A172 (cell line): ENCODE results near the gene NEURL3. TPM values are rescaled to one million over a fixed set of nuclear protein-coding genes. Genes with fewer than 3 reads are reported as not detected.
"Not testable (repeated sequence)": the region's sequence is repeated elsewhere in the genome, so short reads cannot be mapped to it uniquely, and the experiment has no call there.

Experiments used
- DNase-seq: peaks from one replicate; pipeline ENCODE4 v3.0.0-alpha.2; 2015; ENCODE audit warnings: low spot score
- total RNA-seq: library from RNA; depleted of rRNA; stranded (reverse); fragments of >200 nt; shearing (Covaris generic); gene quantifications from 2 replicates; pipeline ENCODE4 v1.2.3, GENCODE V29; 2014; rRNA removed

The NEURL3 gene
- total RNA-seq, 1 experiment from 2014 or later: 0.45 TPM

GRCh38 chr2:96485751-96486651 is 19.2 kb downstream of the NEURL3 start:
- DNase-seq: peak; percentile 83

- DNase-seq: peak; percentile 71
These were observed 19.8 kb downstream of the NEURL3 start for GRCh38 chr2:96485350-96485749.

- no peak for DNase-seq
These were observed 21.1 kb downstream of the NEURL3 start for GRCh38 chr2:96484091-96484490.

- DNase-seq: no peak
These were observed 27.7 kb downstream of the NEURL3 start for GRCh38 chr2:96477458-96477857.

GRCh38 chr2:96471772-96472171 is 33.4 kb downstream of the NEURL3 start:
- DNase-seq: no peak

- DNase-seq: no peak
These were observed 34.5 kb downstream of the NEURL3 start for GRCh38 chr2:96470636-96471035.

- DNase-seq: no peak
These were observed 35.0 kb downstream of the NEURL3 start for GRCh38 chr2:96470109-96470508.

GRCh38 chr2:96468904-96469303 is 36.3 kb downstream of the NEURL3 start:
- DNase-seq: no peak

- DNase-seq: no peak
These were observed 40.5 kb downstream of the NEURL3 start for GRCh38 chr2:96464651-96465050.

GRCh38 chr2:96464061-96464460 is 41.1 kb downstream of the NEURL3 start:
- no peak for DNase-seq

GRCh38 chr2:96463119-96463518 is 42.0 kb downstream of the NEURL3 start:
- no peak for DNase-seq

- DNase-seq: not testable (repeated sequence)
These were observed 43.5 kb downstream of the NEURL3 start for GRCh38 chr2:96461616-96462015.

GRCh38 chr2:96452053-96452452 is 53.1 kb downstream of the NEURL3 start:
- DNase-seq: no peak

- DNase-seq: peak; percentile 5
These were observed 55.5 kb downstream of the NEURL3 start for GRCh38 chr2:96449637-96450036.

GRCh38 chr2:96449174-96449573 is 56.0 kb downstream of the NEURL3 start:
- no peak for DNase-seq

- DNase-seq: no peak
These were observed 57.4 kb downstream of the NEURL3 start for GRCh38 chr2:96447726-96448125.

Other genes starting within 250 kb of the NEURL3 start
- gene TMEM127, start 239.4 kb downstream of the NEURL3 start, total RNA-seq: 35.0 and 37.8 TPM in 2 replicates
- 118 and 119 TPM in 2 replicates for gene CIAO1, start 239.1 kb downstream of the NEURL3 start, total RNA-seq
- 33.0 and 38.5 TPM in 2 replicates for gene SNRNP200, start 199.8 kb downstream of the NEURL3 start, total RNA-seq
- not detected in 2 replicates for gene ITPRIPL1, start 180.0 kb downstream of the NEURL3 start, total RNA-seq
- gene NCAPH, start 169.6 kb downstream of the NEURL3 start, total RNA-seq: 48.4 and 56.8 TPM in 2 replicates
- gene ARID5A, start 31.4 kb upstream of the NEURL3 start, total RNA-seq: 6.9 and 11.2 TPM in 2 replicates
- gene KANSL3, start 133.0 kb upstream of the NEURL3 start, total RNA-seq: 32.7 and 36.7 TPM in 2 replicates
- 0.10 and 0.22 TPM in 2 replicates for gene FER1L5, start 137.4 kb upstream of the NEURL3 start, total RNA-seq
- 49.3 and 57.1 TPM in 2 replicates for gene LMAN2L, start 234.7 kb upstream of the NEURL3 start, total RNA-seq